Mucosa of rectum (tissue), 2 donors: ENCODE data around the gene CORO2A.

ENCODE experiments used
- H3K27ac ChIP-seq, 2 donors: one replicate each; pipeline ENCODE4 v1.7.0; 2013; ENCODE audit warnings: inconsistent platforms in 2 of 2, low read depth in 2 of 2, low read length in 2 of 2
- H3K27me3 ChIP-seq, 2 donors: one replicate each; pipeline ENCODE4 v1.7.0; 2013; ENCODE audit warnings: low read length in 2 of 2; ENCODE audit not compliant: control insufficient read depth in 2 of 2, insufficient read depth in 2 of 2
- H3K36me3 ChIP-seq, 2 donors: one replicate each; pipeline ENCODE4 v1.7.0; 2013; ENCODE audit warnings: low read length in 2 of 2; ENCODE audit not compliant: control insufficient read depth in 2 of 2, insufficient read depth in 2 of 2
- H3K4me1 ChIP-seq, 2 donors: one replicate each; pipeline ENCODE4 v1.7.0; 2013; ENCODE audit warnings: low read length in 2 of 2, mild to moderate bottlenecking in 1 of 2; ENCODE audit not compliant: control insufficient read depth in 2 of 2, insufficient read depth in 2 of 2
- H3K4me3 ChIP-seq, 2 donors: one replicate each; pipeline ENCODE4 v1.7.0; 2013; ENCODE audit warnings: low read length in 2 of 2
- H3K9ac ChIP-seq, 2 donors: one replicate each; pipeline ENCODE4 v1.7.0; 2013; ENCODE audit warnings: low read length in 2 of 2, low read depth in 1 of 2, mild to moderate bottlenecking in 1 of 2
- H3K9me3 ChIP-seq, 2 donors: one replicate each; pipeline ENCODE4 v1.7.0; 2013; ENCODE audit warnings: low read length in 2 of 2; ENCODE audit not compliant: control insufficient read depth in 2 of 2
- donor health status: healthy.
- donor health status: Normal muscosa, but diverticular disease.

The CORO2A gene

DNA sequence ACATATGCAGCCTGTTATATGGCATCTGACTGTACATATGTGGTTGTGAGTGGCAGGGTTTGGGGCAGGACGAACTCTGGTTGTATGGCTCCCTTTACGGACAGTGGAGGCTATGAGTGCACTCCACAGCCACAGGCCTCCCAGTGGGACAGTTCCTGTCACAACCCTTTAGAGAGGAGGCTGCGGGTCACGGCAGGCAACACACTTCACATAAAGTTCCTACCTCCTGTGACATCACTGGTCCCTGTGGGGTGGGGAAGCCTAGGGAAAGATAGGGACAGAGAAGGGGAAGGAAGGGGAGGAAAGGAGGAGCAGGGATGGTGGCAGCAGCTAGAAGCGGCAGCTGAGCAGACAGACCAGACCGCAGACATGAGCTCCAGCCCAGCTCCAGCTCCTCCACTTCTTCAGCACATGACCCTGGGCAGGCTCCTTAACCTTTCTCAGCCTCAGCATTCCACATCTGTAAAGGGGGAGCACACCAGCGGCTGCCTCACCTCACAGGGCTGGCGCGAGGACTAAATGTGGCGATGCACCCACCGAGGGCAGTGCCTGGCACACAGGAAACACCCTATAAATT lies 27.4 kb upstream of the CORO2A start:
- H3K4me1 ChIP-seq: peaks cover 0 to 4% of the 10 kb centered on the region in 2 donors
- peaks cover 26 to 39% of the 10 kb centered on the region in 2 donors for H3K36me3 ChIP-seq
- H3K27me3 ChIP-seq: no peaks in the 10 kb centered on the region
- H3K9ac ChIP-seq: no peak overlapping the region
- H3K9me3 ChIP-seq: no peaks in the 10 kb centered on the region
- H3K4me3 ChIP-seq: no peak overlapping the region
- no peak overlapping the region for H3K27ac ChIP-seq

GRCh38 chr9:98219364-98219716 lies 26.9 kb upstream of the CORO2A start:
- Histone ChIP-seq H3K36me3 (peaks cover 30 to 39% of the 10 kb centered on the region in 2 donors), H3K9me3 (no peaks in the 10 kb centered on the region), H3K27ac (no peak overlapping the region), H3K4me1 (peaks cover 0 to 4% of the 10 kb centered on the region in 2 donors), H3K27me3 (no peaks in the 10 kb centered on the region), H3K9ac (no peak overlapping the region), H3K4me3 (no peak overlapping the region)

DNA sequence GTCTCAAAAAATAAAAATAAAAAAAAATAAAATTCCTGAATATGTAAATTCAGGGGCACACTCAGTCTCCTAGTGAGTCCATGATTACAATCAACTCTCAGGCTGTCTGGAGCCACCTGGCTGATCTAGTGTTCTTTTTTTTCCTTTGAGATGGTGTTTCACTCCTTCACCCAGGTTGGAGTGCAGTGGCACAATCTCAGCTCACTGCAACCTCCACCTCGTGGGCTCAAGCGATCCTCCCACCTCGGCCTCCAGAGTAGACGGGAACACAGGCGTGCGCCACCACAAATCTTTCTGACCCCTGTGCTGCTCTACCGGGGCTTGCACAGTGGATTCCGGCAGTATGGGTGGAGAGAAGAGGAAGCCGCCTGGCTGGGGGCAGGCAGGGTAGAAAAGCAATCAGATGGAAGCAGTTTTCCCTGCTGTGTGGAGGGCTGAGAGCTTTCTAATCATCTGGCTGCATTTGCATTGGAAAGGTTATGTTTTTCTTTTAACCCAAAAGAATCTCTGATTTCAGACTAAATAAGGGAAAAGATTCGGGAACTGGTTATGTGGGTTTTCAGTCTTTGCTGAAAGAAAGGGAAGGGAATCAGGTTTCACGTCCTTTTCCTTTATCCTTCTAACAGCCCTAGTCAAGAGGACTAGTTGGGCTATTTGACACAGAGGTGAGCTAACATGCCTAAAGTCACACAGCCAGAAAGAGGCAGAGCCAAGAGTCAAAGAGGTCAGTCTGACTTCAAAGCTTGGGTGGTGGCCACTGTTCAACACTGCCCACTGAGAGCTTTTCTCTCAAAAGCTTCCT lies 26.3 kb upstream of the CORO2A start:
- Histone ChIP-seq H3K9ac (no peak overlapping the region), H3K9me3 (no peaks in the 10 kb centered on the region), H3K27me3 (no peaks in the 10 kb centered on the region), H3K4me1 (peaks cover 0 to 4% of the 10 kb centered on the region in 2 donors), H3K4me3 (no peak overlapping the region), H3K27ac (no peak overlapping the region), H3K36me3 (peaks cover 32 to 39% of the 10 kb centered on the region in 2 donors)

DNA sequence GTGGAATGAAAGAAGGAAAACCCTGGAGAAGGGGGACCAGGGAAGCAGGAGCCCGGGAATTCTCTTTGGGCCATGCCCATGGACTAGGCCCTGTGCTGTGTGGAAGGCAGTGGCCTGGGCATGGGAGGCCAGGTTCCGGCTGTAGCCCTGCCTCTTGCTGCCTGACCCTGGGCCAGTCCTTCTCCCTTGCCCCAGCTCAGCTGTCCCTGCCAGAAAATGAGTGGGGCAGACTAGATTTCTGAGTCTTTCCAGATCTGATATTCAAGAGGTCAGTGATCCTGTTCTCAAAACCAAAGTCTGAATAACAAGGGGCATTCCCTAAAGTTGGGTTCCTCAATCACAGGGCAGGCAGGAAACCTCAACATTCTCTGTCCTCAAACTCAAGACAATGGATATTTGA lies 24.8 kb upstream of the CORO2A start:
- Histone ChIP-seq H3K4me1 (no peaks in the 10 kb centered on the region), H3K27me3 (no peaks in the 10 kb centered on the region), H3K4me3 (no peak overlapping the region), H3K9ac (no peak overlapping the region), H3K27ac (no peak overlapping the region), H3K9me3 (no peaks in the 10 kb centered on the region), H3K36me3 (peaks cover 35 to 37% of the 10 kb centered on the region in 2 donors)

GRCh38 chr9:98216391-98216790 lies 24.0 kb upstream of the CORO2A start:
- Histone ChIP-seq H3K4me3 (no peak overlapping the region), H3K4me1 (peaks cover 0 to 2% of the 10 kb centered on the region in 2 donors), H3K27me3 (no peaks in the 10 kb centered on the region), H3K9me3 (no peaks in the 10 kb centered on the region), H3K27ac (no peak overlapping the region), H3K36me3 (peaks cover 35 to 37% of the 10 kb centered on the region in 2 donors), H3K9ac (no peak overlapping the region)

GRCh38 chr9:98215821-98216220 lies 23.4 kb upstream of the CORO2A start:
- Histone ChIP-seq H3K27ac (no peak overlapping the region), H3K36me3 (peaks cover 32 to 34% of the 10 kb centered on the region in 2 donors), H3K27me3 (no peaks in the 10 kb centered on the region), H3K9me3 (no peaks in the 10 kb centered on the region), H3K4me1 (peaks cover 3 to 6% of the 10 kb centered on the region in 2 donors), H3K9ac (no peak overlapping the region), H3K4me3 (no peak overlapping the region)

- H3K4me3 ChIP-seq: no peak overlapping the region
- no peak overlapping the region for H3K27ac ChIP-seq
- no peaks in the 10 kb centered on the region for H3K27me3 ChIP-seq
- H3K36me3 ChIP-seq: peaks cover 30 to 31% of the 10 kb centered on the region in 2 donors
- no peaks in the 10 kb centered on the region for H3K9me3 ChIP-seq
- H3K4me1 ChIP-seq: peaks cover 4 to 6% of the 10 kb centered on the region in 2 donors
- H3K9ac ChIP-seq: no peak overlapping the region
These were observed 22.8 kb upstream of the CORO2A start for GRCh38 chr9:98215271-98215670.

DNA sequence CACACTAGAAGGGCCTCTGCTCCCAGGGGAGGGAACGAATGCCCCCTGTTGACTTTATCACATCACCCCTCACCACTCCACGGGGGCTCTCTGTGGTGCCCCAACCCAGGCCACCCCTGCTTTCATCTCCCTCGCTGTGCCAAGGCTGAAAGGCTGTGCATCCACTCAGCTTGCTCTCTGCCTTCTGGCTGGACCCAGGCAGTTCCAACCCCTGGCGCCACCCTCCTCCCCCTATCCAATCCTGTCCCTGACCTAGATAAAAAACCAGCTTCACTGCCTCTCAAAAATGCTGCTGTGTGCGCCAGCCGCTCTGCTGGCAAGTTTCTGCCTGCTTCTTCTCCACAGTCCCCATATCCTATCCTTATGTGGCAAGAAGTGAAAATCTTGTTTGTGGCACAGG lies 22.4 kb upstream of the CORO2A start:
- H3K27ac ChIP-seq: no peak overlapping the region
- H3K4me1 ChIP-seq: peaks cover 4 to 6% of the 10 kb centered on the region in 2 donors
- no peak overlapping the region for H3K4me3 ChIP-seq
- H3K9me3 ChIP-seq: no peaks in the 10 kb centered on the region
- no peaks in the 10 kb centered on the region for H3K27me3 ChIP-seq
- H3K36me3 ChIP-seq: peaks cover 29% of the 10 kb centered on the region in 2 donors
- no peak overlapping the region for H3K9ac ChIP-seq

- Histone ChIP-seq H3K4me3 (no peak overlapping the region), H3K27ac (no peak overlapping the region), H3K9ac (no peak overlapping the region), H3K36me3 (peaks cover 31% of the 10 kb centered on the region in 2 donors), H3K27me3 (no peaks in the 10 kb centered on the region), H3K4me1 (peaks cover 4 to 6% of the 10 kb centered on the region in 2 donors), H3K9me3 (no peaks in the 10 kb centered on the region)
These were observed 18.8 kb upstream of the CORO2A start for GRCh38 chr9:98211260-98211659.

DNA sequence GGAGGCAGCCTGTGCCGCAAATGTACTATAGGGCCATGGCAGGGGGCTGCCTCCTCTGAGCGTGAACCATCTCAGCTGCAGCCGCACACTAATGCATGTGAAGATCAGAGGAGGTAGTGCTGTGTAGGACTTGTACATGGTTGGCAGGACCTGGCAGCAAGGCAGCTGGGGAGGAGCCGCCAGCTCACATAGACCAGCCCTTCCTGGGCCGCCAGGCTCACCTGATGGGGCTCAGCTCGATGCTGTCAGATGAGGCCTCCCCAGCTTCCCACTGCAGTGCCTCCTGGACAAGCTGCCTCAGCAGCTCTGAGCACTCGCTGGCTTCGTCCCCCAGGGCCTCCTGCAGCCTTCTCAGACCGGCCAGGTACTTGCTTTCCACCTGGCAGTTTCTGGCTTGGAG lies 18.0 kb upstream of the CORO2A start:
- no peak overlapping the region for H3K4me3 ChIP-seq
- no peak overlapping the region for H3K9ac ChIP-seq
- peaks cover 26% of the 10 kb centered on the region in 2 donors for H3K36me3 ChIP-seq
- no peaks in the 10 kb centered on the region for H3K9me3 ChIP-seq
- H3K27me3 ChIP-seq: no peaks in the 10 kb centered on the region
- no peak overlapping the region for H3K27ac ChIP-seq
- H3K4me1 ChIP-seq: peaks cover 4 to 6% of the 10 kb centered on the region in 2 donors
